K562 (cell line): ENCODE measurements around the gene NISCH. TPM values are rescaled to one million over a fixed set of nuclear protein-coding genes. Genes with fewer than 3 reads are reported as not detected.
A peak's percentile ranks its signal among the peaks of the same experiment; 100 is the strongest.

Experiments used
- ATAC-seq: fragments of 200-7000 bp; cut with Tn5 transposase; 3 replicates; pipeline ENCODE4 v1.9.1; 2020; ENCODE audit warnings: moderate library complexity
- BruUV-seq: library from RNA; stranded (reverse); fragments of 400-500 nt; replicated peaks from 2 replicates; lab custom pipeline; 2021; lab: Mats Ljungman, UMichigan
- CTCF ChIA-PET: fragments of 300-600 bp; formaldehyde crosslinking; extraction: SDS; loops from one replicate; lab custom pipeline; 2021; ENCODE audit warnings: low intra/inter-chr PET ratio; lab: Yijun Ruan, JAX
- POLR2A ChIA-PET: fragments of 300-600, 350-650 bp; sonication (Branson Sonifier 250); formaldehyde crosslinking; extraction: SDS; loops from one replicate; lab custom pipeline; 2021; ENCODE audit warnings: antibody characterized with exemption, inconsistent platforms; lab: Yijun Ruan, JAX
- DNase-seq, 4 experiments: peaks; one replicate each; pipeline versions ENCODE4 v3.0.0 to v3.0.0-alpha.2; 2011 to 2018; ENCODE audit warnings: low spot score in 3 of 4, mixed read lengths in 3 of 4; ENCODE audit errors: extremely low read depth in 1 of 4
- FAIRE-seq: peaks from 2 replicates; lab custom pipeline; 2011; peaks lifted over from hg19 to GRCh38; lab: Jason Lieb, UNC
- H2AFZ ChIP-seq: 2 replicates; pipeline ENCODE4 v1.6.0; 2011; ENCODE audit warnings: low read depth, low read length, control low read depth, inconsistent platforms
- H3K27ac ChIP-seq: fragments of 200-600 bp; 3 replicates; pipeline ENCODE4 v1.8.0; 2011; ENCODE audit warnings: low read depth, mild to moderate bottlenecking, control low read depth, inconsistent platforms, low read length, moderate library complexity, mixed read lengths; ENCODE audit errors: extremely low read depth
- H3K27me3 ChIP-seq, 2 experiments: fragments of 300-600 bp in 1 of 2; 2 replicates in 1 of 2; 3 replicates in 1 of 2; pipeline versions ENCODE4 v1.6.0 to v1.8.0; 2011; ENCODE audit warnings: inconsistent platforms in 2 of 2, low read length in 2 of 2, mild to moderate bottlenecking in 1 of 2, mixed read lengths in 1 of 2, moderate library complexity in 1 of 2; ENCODE audit not compliant: control insufficient read depth in 2 of 2, insufficient read depth in 2 of 2
- H3K36me3 ChIP-seq: fragments of 300-600 bp; 3 replicates; pipeline ENCODE4 v1.8.0; 2011; ENCODE audit warnings: mild to moderate bottlenecking, low read length, inconsistent platforms; ENCODE audit not compliant: control insufficient read depth, insufficient read depth
- H3K4me1 ChIP-seq, 2 experiments: fragments of 200-600 bp in 1 of 2; replicated peaks in 1 of 2; 2 replicates in 1 of 2; 3 replicates in 1 of 2; pipeline versions ENCODE4 v1.5.1 to v1.8.0; 2011; ENCODE audit warnings: inconsistent platforms in 2 of 2, low read length in 2 of 2, mild to moderate bottlenecking in 1 of 2, mixed read lengths in 1 of 2, moderate library complexity in 1 of 2; ENCODE audit not compliant: control insufficient read depth in 2 of 2, insufficient read depth in 2 of 2
- H3K4me2 ChIP-seq: 2 replicates; pipeline ENCODE4 v1.6.1; 2011; ENCODE audit warnings: low read length, control low read depth, inconsistent platforms, mixed read lengths; ENCODE audit not compliant: insufficient read depth
- H3K4me3 ChIP-seq: fragments of 200-600 bp; sonication (generic), shearing (Covaris generic); 2 replicates; pipeline ENCODE4 v1.5.1; 2016; ENCODE audit warnings: control low read depth, inconsistent platforms
- H3K79me2 ChIP-seq: fragments of 200-600 bp; 3 replicates; pipeline ENCODE4 v1.8.0; 2011; ENCODE audit warnings: low read length, inconsistent platforms; ENCODE audit not compliant: control insufficient read depth, insufficient read depth
- H3K9ac ChIP-seq, 2 experiments: 2 replicates each; pipeline versions ENCODE4 v1.6.0 to v1.6.1; 2011; ENCODE audit warnings: low read depth in 2 of 2, low read length in 2 of 2, control low read depth in 1 of 2, inconsistent platforms in 1 of 2, mild to moderate bottlenecking in 1 of 2, mixed read lengths in 1 of 2; ENCODE audit not compliant: insufficient read depth in 1 of 2
- H3K9me1 ChIP-seq: one replicate; pipeline ENCODE4 v1.6.0; 2011; ENCODE audit warnings: inconsistent platforms, mild to moderate bottlenecking, low read length, moderate library complexity; ENCODE audit not compliant: control insufficient read depth, insufficient read depth
- H3K9me3 ChIP-seq: replicated peaks from 2 replicates; pipeline ENCODE4 v1.5.1; 2011; ENCODE audit warnings: low read depth, low read length, inconsistent platforms; ENCODE audit not compliant: control insufficient read depth, insufficient read depth
- H4K20me1 ChIP-seq: replicated peaks from 2 replicates; pipeline ENCODE4 v1.6.1; 2011; ENCODE audit warnings: low read length, inconsistent platforms, mixed read lengths; ENCODE audit not compliant: control insufficient read depth, insufficient read depth
- ADNP ChIP-seq: fragments of 200-800 bp; sonication (Bioruptor generic); IDR thresholded peaks from 2 replicates; pipeline ENCODE4 v1.6.1; 2016; ENCODE audit warnings: missing genetic modification characterization, missing compliant biosample characterization
- CXXC5 ChIP-seq: fragments of 250-450 bp; sonication (Bioruptor Pico); IDR thresholded peaks from 2 replicates; pipeline ENCODE4 v1.8.0; 2022; ENCODE audit warnings: inconsistent platforms, mild to moderate bottlenecking, moderate library complexity
- ETV1 ChIP-seq: fragments of 450-650 bp; conservative IDR thresholded peaks from 2 replicates; pipeline ENCODE4 v1.6.1; 2016; ENCODE audit warnings: missing genetic modification characterization, control low read depth, low read depth, missing compliant biosample characterization
- LCOR ChIP-seq: sonication (generic); formaldehyde crosslinking; IDR thresholded peaks from 2 replicates; pipeline ENCODE4 v1.8.0; 2022; ENCODE audit warnings: mild to moderate bottlenecking, missing genetic modification reagents
- MCM5 ChIP-seq: fragments of 450-650 bp; IDR thresholded peaks from 2 replicates; pipeline ENCODE4 v1.6.1; 2016; ENCODE audit warnings: low read depth
- MEF2A ChIP-seq: IDR thresholded peaks from 2 replicates; pipeline ENCODE4 v1.6.1; 2011; ENCODE audit warnings: low read depth, mild to moderate bottlenecking, low read length, moderate library complexity; ENCODE audit not compliant: control insufficient read depth
- NR2F6 ChIP-seq: fragments of 450-650 bp; formaldehyde crosslinking; IDR thresholded peaks from 2 replicates; pipeline ENCODE4 v1.4.0; 2020; ENCODE audit warnings: mild to moderate bottlenecking
- POLR2A ChIP-seq: fragments of 450-650 bp; conservative IDR thresholded peaks from 2 replicates; pipeline ENCODE4 v1.6.1; 2016
- POLR2AphosphoS2 ChIP-seq: IDR thresholded peaks from 2 replicates; pipeline ENCODE4 v1.6.1; 2012; ENCODE audit warnings: low read length, improper control_type of control experiment
- POLR2G ChIP-seq: fragments of 200-400 bp; formaldehyde crosslinking; IDR thresholded peaks from 2 replicates; pipeline ENCODE4 v1.6.1; 2017; ENCODE audit warnings: low read depth, mild to moderate bottlenecking, antibody characterized with exemption, low read length, moderate library complexity
- RBFOX2 ChIP-seq: fragments of 200-400 bp; formaldehyde crosslinking; IDR thresholded peaks from 2 replicates; pipeline ENCODE4 v1.6.1; 2017; ENCODE audit warnings: low read depth, mild to moderate bottlenecking, low read length, moderate library complexity
- RBM17 ChIP-seq: fragments of 200-400 bp; formaldehyde crosslinking; IDR thresholded peaks from 2 replicates; pipeline ENCODE4 v1.6.1; 2017; ENCODE audit warnings: low read depth, mild to moderate bottlenecking, low read length, borderline replicate concordance
- RFX1 ChIP-seq: fragments of 450-650 bp; IDR thresholded peaks from 2 replicates; pipeline ENCODE4 v1.6.1; 2016; ENCODE audit warnings: mild to moderate bottlenecking, moderate library complexity
- RNF219 ChIP-seq: fragments of 250-450 bp; sonication (Bioruptor Pico); IDR thresholded peaks from 2 replicates; pipeline ENCODE4 v1.5.0; 2022; ENCODE audit warnings: mild to moderate bottlenecking
- SAFB ChIP-seq: fragments of 200-400 bp; formaldehyde crosslinking; IDR thresholded peaks from 2 replicates; pipeline ENCODE4 v1.6.1; 2017; ENCODE audit warnings: low read depth, low read length, borderline replicate concordance
- SETDB1 ChIP-seq: IDR thresholded peaks from one replicate; pipeline ENCODE4 v1.6.1; 2012; ENCODE audit warnings: low read length, control low read depth, inconsistent platforms
- SMAD3 ChIP-seq: fragments of 450-650 bp; formaldehyde crosslinking; conservative IDR thresholded peaks from 2 replicates; pipeline ENCODE4 v1.4.0; 2020; ENCODE audit warnings: mild to moderate bottlenecking
- SMARCA4 ChIP-seq: fragments of 450-650 bp; IDR thresholded peaks from 2 replicates; pipeline ENCODE4 v1.6.1; 2016
- TCF7 ChIP-seq: sonication (generic); IDR thresholded peaks from 2 replicates; pipeline ENCODE4 v1.6.1; 2016; ENCODE audit warnings: antibody characterized with exemption, borderline replicate concordance
- ZFX ChIP-seq: sonication (generic); formaldehyde crosslinking; IDR thresholded peaks from 2 replicates; pipeline ENCODE4 v1.8.0; 2022; ENCODE audit warnings: mild to moderate bottlenecking, missing genetic modification reagents, moderate library complexity
- ZKSCAN3 ChIP-seq: fragments of 250-450 bp; sonication (Bioruptor Pico); IDR thresholded peaks from 2 replicates; pipeline ENCODE4 v1.4.0; 2020
- ZNF384 ChIP-seq: IDR thresholded peaks from 2 replicates; pipeline ENCODE4 v1.6.1; 2012; ENCODE audit warnings: low read depth, low read length, improper control_type of control experiment
- WGBS: fragments of 100-300 bp; shearing (Covaris generic); methylation state at CpG from one replicate; pipeline ENCODE4 v1.1.6; 2016; ENCODE audit warnings: low coverage, mixed read lengths; ENCODE audit not compliant: insufficient coverage; ENCODE audit errors: missing lambda C conversion rate; 5-methylcytosine and 5-hydroxymethylcytosine counted together
- in situ Hi-C: fragments of 300-500 bp; cut with MboI; formaldehyde crosslinking; loops from 4 replicates; pipeline ENCODE4 v1.15.0; 2018; ENCODE audit warnings: inconsistent platforms, mixed read lengths
- intact Hi-C: fragments of 100-400 bp; cut with micrococcal nuclease; formaldehyde crosslinking; loops from 2 replicates; pipeline ENCODE4 v1.14.2; 2022
- polyA plus RNA-seq, 8 experiments: library from polyadenylated mRNA; depleted of rRNA in 4 of 8; stranded (reverse) in 5 of 8; unstranded in 3 of 8; fragments of >200 nt; fragmentation: Nextera tagmentation in 2 of 8; fragmentation: Illumina TruSeq in 1 of 8; extraction: Ambion mirVana in 2 of 8; extraction: Trizol in 1 of 8; gene quantifications; 2 replicates each; pipeline versions ENCODE4 v1.2.1 to v1.2.3, GENCODE V29; 2011 to 2014; ENCODE audit warnings: inconsistent platforms in 1 of 8, missing spikeins in 1 of 8
- total RNA-seq, 7 experiments: library from RNA; depleted of rRNA in 6 of 7; stranded (reverse); fragments of >200 nt in 6 of 7; fragmentation: Illumina TruSeq in 2 of 7; extraction: Trizol in 2 of 7; gene quantifications; 2 replicates each; pipeline versions ENCODE4 v1.2.1 to v1.2.3, GENCODE V29; 2011 to 2021; ENCODE audit warnings: low replicate concordance in 1 of 7

Gene NISCH
- total and polyA plus RNA-seq, 9 of the 15 experiments (the other 6 are each of a cell fraction or from before 2014, with no cell fraction given) = 0.44 to 43.5 (median 23.4) TPM

GRCh38 chr3:52523386-52524257 is 68.2 kb downstream of the NISCH start:
- Histone ChIP-seq H3K27me3 (no peaks in the 10 kb centered on the region), H3K36me3 (peaks cover 50% of the 10 kb centered on the region; the same call in 2 of the 3 replicates), H3K9ac (no peak overlapping the region; a peak in 1 of 4 replicates), H3K9me1 (no peaks in the 10 kb centered on the region), H3K79me2 (no peaks in the 10 kb centered on the region; the same call in 2 of the 3 replicates), H3K4me1 (peaks cover 3 to 56% of the 10 kb centered on the region in 2 experiments; a peak in 4 of 5 replicates), H3K9me3 (no peaks in the 10 kb centered on the region), H3K4me3 (no peak overlapping the region), H2AFZ (no peak overlapping the region), H3K4me2 (no peak overlapping the region), H3K27ac (no peak overlapping the region), H4K20me1 (no peaks in the 10 kb centered on the region; the same call in 1 of the 2 replicates)
- ATAC-seq (no peak), FAIRE-seq (no peak), DNase-seq (no peak)
- 90% methylated on average over 10 of the region's 26 CpGs for WGBS
- BruUV-seq = no TSS peak
- CTCF ChIA-PET = no interaction called here
- in situ Hi-C loops = no loop called here
- POLR2A ChIA-PET = interaction anchor here (1.0 kb wide), 1 partner anchor 41 kb away, joined by 3 read pairs; no protein-coding TSS in a partner anchor
- intact Hi-C loops = no loop called here
- TF ChIP-seq SMAD3 (CRISPR knock-in tag) (no peak), ADNP (tag) (no peak), RBM17 (no peak), SMARCA4 (no peak), RNF219 (CRISPR knock-in tag) (no peak), CXXC5 (CRISPR knock-in tag) (no peak), RFX1 (no peak), SAFB (no peak), MCM5 (no peak), POLR2AphosphoS2 (peak; percentile 62), NR2F6 (CRISPR knock-in tag) (no peak), TCF7 (no peak), SETDB1 (no peak), POLR2G (peak; percentile 55), LCOR (CRISPR knock-in tag) (no peak), ETV1 (tag) (no peak), ZFX (CRISPR knock-in tag) (no peak), ZKSCAN3 (no peak), RBFOX2 (peak; percentile 46), ZNF384 (no peak), POLR2A (peak; percentile 42), MEF2A (no peak)
